Thyroid gland (tissue), 4 donors: ENCODE results near the gene CREB3L1.
"Not testable (repeated sequence)": the region's sequence is repeated elsewhere in the genome, so short reads cannot be mapped to it uniquely, and the experiment has no call there.

Experiments
- POLR2A ChIP-seq, 2 donors: fragments of 450-650 bp; IDR thresholded peaks; one replicate each; pipeline ENCODE4 v1.6.1; 2017; ENCODE audit warnings: antibody characterized with exemption in 2 of 2, mild to moderate bottlenecking in 2 of 2, moderate library complexity in 1 of 2
- TF ChIP-seq, protein P1 (sequence below), 6 experiments: fragments of 200-600 bp in 3 of 6; fragments of 450-650 bp in 3 of 6; sonication (generic) in 3 of 6; IDR thresholded peaks; one replicate each; pipeline ENCODE4 v1.5.1; 2016 to 2019; ENCODE audit warnings: antibody characterized with exemption in 6 of 6, mild to moderate bottlenecking in 2 of 6, inconsistent platforms in 1 of 6, moderate library complexity in 1 of 6

DNA sequence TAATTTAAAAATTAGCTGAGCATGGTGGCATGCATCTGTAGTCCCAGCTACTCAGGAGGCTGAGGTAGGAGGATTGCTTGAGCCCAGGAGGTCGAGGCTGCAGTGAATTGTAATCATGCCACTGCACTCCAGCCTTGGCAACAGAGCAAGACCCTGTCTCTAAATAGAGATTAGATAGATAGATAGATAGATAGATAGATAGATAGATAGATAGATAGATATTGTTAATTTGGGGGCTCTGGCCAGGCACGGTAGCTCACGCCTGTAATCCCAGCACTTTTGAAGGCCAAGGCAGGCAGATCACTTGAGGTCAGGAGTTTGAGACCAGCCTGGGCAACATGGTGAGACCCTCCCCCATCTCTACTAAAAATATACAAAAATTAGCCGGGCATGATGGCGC lies 18.1 kb upstream of the CREB3L1 start:
- not testable (repeated sequence) for TF ChIP-seq POLR2A (IDR thresholded peaks at IDR 0.05)
- TF ChIP-seq, protein P1, sequence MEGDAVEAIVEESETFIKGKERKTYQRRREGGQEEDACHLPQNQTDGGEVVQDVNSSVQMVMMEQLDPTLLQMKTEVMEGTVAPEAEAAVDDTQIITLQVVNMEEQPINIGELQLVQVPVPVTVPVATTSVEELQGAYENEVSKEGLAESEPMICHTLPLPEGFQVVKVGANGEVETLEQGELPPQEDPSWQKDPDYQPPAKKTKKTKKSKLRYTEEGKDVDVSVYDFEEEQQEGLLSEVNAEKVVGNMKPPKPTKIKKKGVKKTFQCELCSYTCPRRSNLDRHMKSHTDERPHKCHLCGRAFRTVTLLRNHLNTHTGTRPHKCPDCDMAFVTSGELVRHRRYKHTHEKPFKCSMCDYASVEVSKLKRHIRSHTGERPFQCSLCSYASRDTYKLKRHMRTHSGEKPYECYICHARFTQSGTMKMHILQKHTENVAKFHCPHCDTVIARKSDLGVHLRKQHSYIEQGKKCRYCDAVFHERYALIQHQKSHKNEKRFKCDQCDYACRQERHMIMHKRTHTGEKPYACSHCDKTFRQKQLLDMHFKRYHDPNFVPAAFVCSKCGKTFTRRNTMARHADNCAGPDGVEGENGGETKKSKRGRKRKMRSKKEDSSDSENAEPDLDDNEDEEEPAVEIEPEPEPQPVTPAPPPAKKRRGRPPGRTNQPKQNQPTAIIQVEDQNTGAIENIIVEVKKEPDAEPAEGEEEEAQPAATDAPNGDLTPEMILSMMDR (IDR thresholded peaks at IDR 0.05): not testable (repeated sequence)
